Tibial nerve (tissue), 4 donors: ENCODE measurements around the gene MYH2. TPM values are rescaled to one million over a fixed set of nuclear protein-coding genes. Genes with fewer than 3 reads are reported as not detected.

Experiments
- DNase-seq, 2 donors: peaks; one replicate each; pipeline ENCODE4 v3.0.0-alpha.2; 2019; ENCODE audit warnings: low spot score in 2 of 2
- H3K27ac ChIP-seq, 4 donors: fragments of 200-600 bp; sonication (generic) in 3 of 4; one replicate each; pipeline ENCODE4 v1.5.1; 2017 to 2019; ENCODE audit warnings: mild to moderate bottlenecking in 1 of 4
- H3K27me3 ChIP-seq, 2 donors: fragments of 200-600 bp; sonication (generic) in 1 of 2; one replicate each; pipeline versions ENCODE4 v1.5.1 to v1.6.0; 2017 to 2019
- H3K36me3 ChIP-seq, 3 donors: fragments of 200-600 bp; sonication (generic); one replicate each; pipeline ENCODE4 v1.5.1; 2018 to 2019
- H3K4me1 ChIP-seq, 4 donors: fragments of 200-600 bp; sonication (generic) in 3 of 4; one replicate each; pipeline ENCODE4 v1.5.1; 2017 to 2019
- H3K4me3 ChIP-seq, 4 donors: fragments of 200-600 bp; sonication (generic) in 3 of 4; one replicate each; pipeline ENCODE4 v1.5.1; 2017 to 2019; ENCODE audit warnings: mild to moderate bottlenecking in 1 of 4, moderate library complexity in 1 of 4
- H3K9me3 ChIP-seq, 4 donors: fragments of 200-600 bp; sonication (generic) in 3 of 4; one replicate each; pipeline ENCODE4 v1.5.1; 2017 to 2019
- CTCF ChIP-seq, 5 experiments: fragments of 200-600 bp in 3 of 5; fragments of 450-650 bp in 2 of 5; sonication (generic) in 3 of 5; IDR thresholded peaks; one replicate each; pipeline ENCODE4 v1.5.1; 2016 to 2019; ENCODE audit warnings: antibody characterized with exemption in 5 of 5, mild to moderate bottlenecking in 3 of 5, moderate library complexity in 2 of 5
- EP300 ChIP-seq, 2 donors: sonication (generic); formaldehyde crosslinking; IDR thresholded peaks; one replicate each; pipeline ENCODE4 v1.6.1; 2017; ENCODE audit warnings: antibody characterized with exemption in 2 of 2, mild to moderate bottlenecking in 1 of 2
- POLR2A ChIP-seq, 2 donors: fragments of 450-650 bp; IDR thresholded peaks; one replicate each; pipeline ENCODE4 v1.6.1; 2017; ENCODE audit warnings: antibody characterized with exemption in 2 of 2, mild to moderate bottlenecking in 2 of 2, moderate library complexity in 2 of 2
- WGBS, 2 donors: methylation state at CpG; one replicate each; pipeline ENCODE4 v1.1.5; 2018; 5-methylcytosine and 5-hydroxymethylcytosine counted together
- total RNA-seq, 4 donors: library from RNA; depleted of rRNA; stranded (reverse); fragments of >200 nt; gene quantifications; one replicate each; pipeline ENCODE4 v1.1.0, GENCODE V29; 2016

Gene MYH2
- total RNA-seq, 4 donors from 2014 or later: not detected

GRCh38 chr17:10527419-10527818 is 22.0 kb downstream of the MYH2 start:
- H3K27me3 ChIP-seq: no peaks in the 10 kb centered on the region
- WGBS, 2 donors: 82 to 83% methylated on average over 6 of the region's 6 CpGs
- H3K4me1 ChIP-seq: no peaks in the 10 kb centered on the region
- no peaks in the 10 kb centered on the region for H3K36me3 ChIP-seq
- H3K4me3 ChIP-seq: no peak overlapping the region
- H3K27ac ChIP-seq: no peak overlapping the region
- TF ChIP-seq EP300 (IDR thresholded peaks at IDR 0.05): no peak
- TF ChIP-seq POLR2A (IDR thresholded peaks at IDR 0.05): no peak
- no peak for TF ChIP-seq CTCF (IDR thresholded peaks at IDR 0.05)
- no peak for DNase-seq
- H3K9me3 ChIP-seq: peaks cover 0 to 2% (median 1%) of the 10 kb centered on the region in 4 donors

DNA sequence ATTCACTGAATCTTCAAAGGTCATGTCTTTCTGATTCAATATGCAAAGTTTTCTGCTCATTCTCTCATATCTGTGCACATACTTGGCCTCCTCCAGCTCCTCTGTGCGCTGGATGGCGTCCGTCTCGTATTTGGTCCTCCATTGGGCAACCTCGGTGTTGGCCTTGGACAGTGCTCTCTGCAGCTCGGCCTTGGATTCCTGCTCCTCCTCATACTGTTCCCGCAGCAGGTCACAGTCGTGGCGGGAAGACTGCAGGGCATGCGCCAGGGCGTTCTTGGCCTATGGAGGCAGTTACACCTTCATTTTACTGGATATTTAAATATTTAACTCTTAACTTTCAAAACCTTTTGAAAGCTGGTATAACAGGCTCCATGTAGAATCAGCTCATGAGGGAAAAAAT is 22.9 kb downstream of the MYH2 start:
- 86 to 93% methylated on average over 11 of the region's 11 CpGs for WGBS, 2 donors

DNA sequence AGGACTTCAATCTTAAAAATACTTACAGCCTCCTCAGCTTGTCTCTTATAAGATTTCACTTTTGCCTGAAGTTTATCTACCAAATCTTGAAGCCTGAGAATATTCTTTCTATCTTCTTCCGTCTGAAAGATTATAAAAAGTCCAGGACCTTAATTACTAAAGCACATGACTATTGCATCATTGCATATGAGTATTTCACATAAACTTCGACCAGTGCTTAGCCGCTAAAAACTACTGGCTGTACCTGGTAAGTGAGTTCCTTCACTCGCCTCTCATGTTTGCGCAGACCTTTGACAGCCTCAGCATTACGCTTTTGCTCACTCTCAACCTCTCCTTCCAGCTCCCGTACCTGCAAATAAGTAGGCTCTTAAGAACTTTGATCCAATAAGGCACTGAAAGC is 26.4 kb downstream of the MYH2 start:
- H3K4me1 ChIP-seq: no peaks in the 10 kb centered on the region
- peaks cover 0 to 5% (median 1%) of the 10 kb centered on the region in 4 donors for H3K9me3 ChIP-seq
- no peaks in the 10 kb centered on the region for H3K36me3 ChIP-seq
- no peak for DNase-seq
- no peak overlapping the region for H3K27ac ChIP-seq
- TF ChIP-seq POLR2A (IDR thresholded peaks at IDR 0.05): no peak
- WGBS, 2 donors: 92% methylated on average over 7 of the region's 7 CpGs
- no peak overlapping the region for H3K4me3 ChIP-seq
- no peaks in the 10 kb centered on the region for H3K27me3 ChIP-seq

More for the DNA sequence above, 22.9 kb downstream of the MYH2 start:
- H3K4me1 ChIP-seq: no peaks in the 10 kb centered on the region
- TF ChIP-seq CTCF (IDR thresholded peaks at IDR 0.05): no peak
- no peak for TF ChIP-seq EP300 (IDR thresholded peaks at IDR 0.05)
- no peak for TF ChIP-seq POLR2A (IDR thresholded peaks at IDR 0.05)
- no peak for DNase-seq
- no peaks in the 10 kb centered on the region for H3K36me3 ChIP-seq
- peaks cover 0 to 5% (median 1%) of the 10 kb centered on the region in 4 donors for H3K9me3 ChIP-seq
- H3K27ac ChIP-seq: no peak overlapping the region
- no peaks in the 10 kb centered on the region for H3K27me3 ChIP-seq
- no peak overlapping the region for H3K4me3 ChIP-seq

DNA sequence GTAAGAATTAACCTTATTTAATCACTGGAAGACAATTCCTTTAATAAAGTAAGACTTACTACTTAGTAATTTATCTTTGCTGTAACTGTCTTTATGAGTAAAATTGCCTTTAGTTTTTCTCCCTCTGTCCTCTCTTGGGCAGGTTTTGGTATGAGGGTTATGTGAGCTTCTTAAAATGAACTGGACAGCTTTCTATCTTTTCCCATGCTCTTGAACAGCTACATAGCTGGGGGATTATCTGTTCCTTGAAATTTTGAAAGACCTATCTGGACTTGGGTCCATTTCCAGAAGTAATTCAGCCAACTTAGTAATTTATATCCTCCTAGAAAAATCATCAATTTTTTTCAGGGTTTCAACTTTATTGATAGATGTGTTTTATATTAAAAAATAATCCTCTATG is 27.5 kb downstream of the MYH2 start:
- no peak for DNase-seq
- no peaks in the 10 kb centered on the region for H3K36me3 ChIP-seq
- TF ChIP-seq EP300 (IDR thresholded peaks at IDR 0.05) (no peak), POLR2A (IDR thresholded peaks at IDR 0.05) (no peak), CTCF (IDR thresholded peaks at IDR 0.05) (no peak)
- no peak overlapping the region for H3K4me3 ChIP-seq
- peaks cover 0 to 5% (median 1%) of the 10 kb centered on the region in 4 donors for H3K9me3 ChIP-seq
- H3K27me3 ChIP-seq: no peaks in the 10 kb centered on the region
- no peak overlapping the region for H3K27ac ChIP-seq
- H3K4me1 ChIP-seq: no peaks in the 10 kb centered on the region

DNA sequence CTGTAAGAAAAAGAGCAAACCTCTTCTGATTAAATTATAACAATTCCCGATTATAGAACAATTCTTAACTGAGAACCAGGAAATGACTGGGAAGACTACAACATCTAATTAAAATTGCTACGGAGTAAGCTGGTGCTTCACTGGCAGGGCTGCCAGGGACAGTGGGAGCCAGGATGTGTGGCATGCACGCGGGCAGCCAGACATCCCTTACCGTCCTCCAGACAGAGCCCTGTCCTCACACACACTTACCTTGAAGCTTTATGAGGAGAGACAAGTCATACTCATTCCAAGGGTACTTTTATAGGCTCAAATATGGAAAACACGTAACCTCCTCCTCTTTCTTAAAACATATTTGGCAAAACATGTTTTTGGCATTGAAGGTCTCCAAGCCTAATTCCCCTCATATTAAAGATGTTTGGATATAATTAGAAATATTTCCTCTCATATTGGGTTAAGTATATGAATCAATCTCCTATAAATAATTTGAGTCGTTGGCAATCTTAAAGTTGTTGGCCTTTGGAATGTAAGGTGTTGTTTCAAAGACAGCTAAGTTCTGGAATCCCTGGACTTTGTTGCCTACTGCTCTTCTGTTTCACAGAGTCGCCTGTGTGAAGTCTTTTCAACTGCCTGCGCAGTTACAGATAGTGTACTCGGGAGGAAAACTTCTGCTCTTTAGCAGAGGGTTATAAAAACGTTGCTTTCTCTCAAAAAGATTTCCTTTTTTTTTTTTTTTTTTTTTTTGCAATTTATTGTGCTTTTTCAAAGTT is 31.0 kb downstream of the MYH2 start, which contains the start of gene MYH1:
TSS of gene MYH1 (minus strand) at position 272 of the 767 bp plus-strand sequence. CDS start 1,900 bp downstream, outside the sequence.
- TF ChIP-seq CTCF (IDR thresholded peaks at IDR 0.05) (no peak), POLR2A (IDR thresholded peaks at IDR 0.05) (no peak), EP300 (IDR thresholded peaks at IDR 0.05) (no peak)
- Histone ChIP-seq H3K36me3 (no peaks in the 10 kb centered on the region), H3K4me1 (no peaks in the 10 kb centered on the region), H3K4me3 (no peak within 1 kb of the TSS), H3K27me3 (no peaks in the 10 kb centered on the region), H3K9me3 (peaks cover 0 to 5% (median 1%) of the 10 kb centered on the region in 4 donors), H3K27ac (no peak within 1 kb of the TSS)
- DNase-seq: no peak
- 73% methylated on average over 11 of the region's 11 CpGs for WGBS, 2 donors
